ENCODE results near the gene SHD.

The SHD gene

GRCh38 chr19:4297901-4298809, 19.1 kb downstream of the SHD start:
- H2BK12ac ChIP-seq (ENCODE audit: low read length), result no peak overlapping the region
- peaks cover 0 to 7% of the 10 kb centered on the region in 2 donors for H3K4me1 ChIP-seq (ENCODE audit: control insufficient read depth in 2 of 2, insufficient read depth in 1 of 2, low read depth in 1 of 2, low read length in 2 of 2)
- H3K9me3 ChIP-seq (replicated peaks in 1 of 2; ENCODE audit: control insufficient read depth in 2 of 2, insufficient read depth in 1 of 2, low read depth in 1 of 2, low read length in 2 of 2), result no peaks in the 10 kb centered on the region
- no peak overlapping the region for H3K4me2 ChIP-seq (ENCODE audit: insufficient read depth, low read length, poor library complexity, severe bottlenecking)
- no peaks in the 10 kb centered on the region for H3K36me3 ChIP-seq (replicated peaks in 1 of 2; ENCODE audit: control insufficient read depth in 2 of 2, insufficient read depth in 2 of 2, low read length in 2 of 2)
- no peaks in the 10 kb centered on the region for H3K79me1 ChIP-seq (ENCODE audit: low read depth, low read length)
- H4K91ac ChIP-seq (ENCODE audit: low read depth, low read length, poor library complexity), result no peak overlapping the region
- no peak overlapping the region for H3K4me3 ChIP-seq (ENCODE audit: low read length in 2 of 2)
- DNase-seq (ENCODE audit: low spot score), result no peak
- H2BK15ac ChIP-seq (ENCODE audit: low read length), result peak overlapping the region; percentile 7
- no peaks in the 10 kb centered on the region for H3K27me3 ChIP-seq (ENCODE audit: control insufficient read depth in 3 of 3, insufficient read depth in 3 of 3, low read depth in 1 of 3, low read length in 3 of 3)
- no peak overlapping the region for H3K9ac ChIP-seq (ENCODE audit: low read depth, low read length, poor library complexity)
- H2AK5ac ChIP-seq (ENCODE audit: low read depth, low read length), result no peak overlapping the region
- H3K14ac ChIP-seq (ENCODE audit: low read length), result no peak overlapping the region
- H2BK5ac ChIP-seq (ENCODE audit: low read length), result no peak overlapping the region
- no peak overlapping the region for H3K27ac ChIP-seq (replicated peaks; ENCODE audit: low read length)
- H3K4ac ChIP-seq (ENCODE audit: low read length), result no peak overlapping the region
- WGBS, 2 donors (ENCODE audit: extremely low coverage in 2 of 2, insufficient read length in 2 of 2, insufficient replicate concordance in 1 of 2), result no CpG with 5 or more reads among the region's 27 CpGs
- no peak overlapping the region for H4K8ac ChIP-seq (ENCODE audit: low read depth, low read length)
- no peak overlapping the region for H2BK120ac ChIP-seq (ENCODE audit: low read depth, low read length)
- peak overlapping the region; percentile 84 for H3K18ac ChIP-seq (ENCODE audit: low read length)
- peak overlapping the region; percentile 94 for H3K23ac ChIP-seq (ENCODE audit: low read depth, low read length, poor library complexity)
- H2AFZ ChIP-seq (ENCODE audit: low read length), result no peak overlapping the region

DNA sequence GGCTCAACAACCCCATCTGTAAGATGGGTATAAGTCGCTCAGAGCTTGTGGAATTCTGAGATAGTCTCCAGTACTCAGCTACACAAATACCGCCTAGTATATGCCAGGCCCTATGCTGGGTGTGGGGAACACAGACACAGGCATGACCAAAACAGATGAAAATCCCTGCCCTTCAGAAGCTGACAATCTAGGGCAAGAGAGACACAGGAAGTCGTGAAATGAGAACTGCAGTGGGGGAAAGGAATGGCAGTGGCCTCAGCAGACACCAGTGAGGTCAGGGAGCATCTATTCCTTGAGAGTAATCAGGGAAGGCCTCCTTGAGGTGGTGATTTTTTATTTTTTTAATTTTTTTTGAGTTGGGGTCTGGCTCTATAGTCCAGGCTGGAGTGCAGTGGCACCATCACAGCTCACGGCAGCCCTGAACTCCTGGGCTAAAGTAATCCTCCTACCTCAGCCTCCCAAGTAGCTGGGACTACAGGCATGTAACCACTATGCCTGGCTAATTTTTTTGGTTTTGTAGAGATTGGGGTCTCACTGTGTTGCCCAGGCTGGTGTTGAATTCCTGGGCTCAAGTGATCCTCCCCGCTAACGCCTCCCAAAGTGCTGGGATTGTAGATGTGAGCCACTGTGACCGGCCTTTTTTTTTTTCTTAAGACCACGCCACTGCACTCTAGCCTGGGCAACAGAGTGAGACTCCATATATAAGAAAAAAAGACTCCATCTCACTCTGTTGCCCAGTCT, 19.9 kb downstream of the SHD start:
- Histone ChIP-seq H3K79me1 (ENCODE audit: low read depth, low read length) (no peaks in the 10 kb centered on the region), H3K14ac (ENCODE audit: low read length) (no peak overlapping the region), H2BK12ac (ENCODE audit: low read length) (no peak overlapping the region), H3K4me2 (ENCODE audit: insufficient read depth, low read length, poor library complexity, severe bottlenecking) (no peak overlapping the region), H3K23ac (ENCODE audit: low read depth, low read length, poor library complexity) (no peak overlapping the region), H2BK5ac (ENCODE audit: low read length) (no peak overlapping the region), H3K18ac (ENCODE audit: low read length) (no peak overlapping the region), H3K4ac (ENCODE audit: low read length) (no peak overlapping the region), H3K27me3 (ENCODE audit: control insufficient read depth in 3 of 3, insufficient read depth in 3 of 3, low read depth in 1 of 3, low read length in 3 of 3) (no peaks in the 10 kb centered on the region), H3K4me1 (ENCODE audit: control insufficient read depth in 2 of 2, insufficient read depth in 1 of 2, low read depth in 1 of 2, low read length in 2 of 2) (peaks cover 0 to 7% of the 10 kb centered on the region in 2 donors), H4K91ac (ENCODE audit: low read depth, low read length, poor library complexity) (no peak overlapping the region), H2AFZ (ENCODE audit: low read length) (no peak overlapping the region), H3K9ac (ENCODE audit: low read depth, low read length, poor library complexity) (no peak overlapping the region), H3K36me3 (replicated peaks in 1 of 2; ENCODE audit: control insufficient read depth in 2 of 2, insufficient read depth in 2 of 2, low read length in 2 of 2) (no peaks in the 10 kb centered on the region), H2BK15ac (ENCODE audit: low read length) (no peak overlapping the region), H2AK5ac (ENCODE audit: low read depth, low read length) (no peak overlapping the region), H2BK120ac (ENCODE audit: low read depth, low read length) (no peak overlapping the region), H3K4me3 (ENCODE audit: low read length in 2 of 2) (no peak overlapping the region), H3K27ac (replicated peaks; ENCODE audit: low read length) (no peak overlapping the region), H3K9me3 (replicated peaks in 1 of 2; ENCODE audit: control insufficient read depth in 2 of 2, insufficient read depth in 1 of 2, low read depth in 1 of 2, low read length in 2 of 2) (no peaks in the 10 kb centered on the region), H4K8ac (ENCODE audit: low read depth, low read length) (no peak overlapping the region)
- WGBS, 2 donors (ENCODE audit: extremely low coverage in 2 of 2, insufficient read length in 2 of 2, insufficient replicate concordance in 1 of 2), result no CpG with 5 or more reads among the region's 8 CpGs
- DNase-seq (ENCODE audit: low spot score), result no peak

DNA sequence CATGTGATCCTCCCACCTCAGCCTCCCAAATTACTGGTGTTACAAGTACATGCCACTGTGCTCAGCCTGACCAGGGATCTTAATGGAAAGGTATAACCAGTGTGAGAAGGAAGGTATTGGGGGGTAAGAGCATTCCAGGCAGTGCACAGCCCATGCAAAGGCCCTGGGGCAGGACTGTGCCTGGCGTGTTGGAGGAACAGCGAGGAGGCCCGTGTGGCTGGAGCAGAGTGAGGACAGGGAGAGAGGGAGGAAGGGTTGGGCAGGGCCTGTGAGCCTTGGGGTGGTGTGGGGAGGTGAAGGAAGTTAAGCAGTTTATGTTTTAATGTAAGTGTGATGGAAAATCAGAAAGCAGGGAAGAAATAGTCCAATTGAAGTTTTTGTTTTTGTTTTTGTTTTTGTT, 21.5 kb downstream of the SHD start:
- Histone ChIP-seq H3K9me3 (replicated peaks in 1 of 2; ENCODE audit: control insufficient read depth in 2 of 2, insufficient read depth in 1 of 2, low read depth in 1 of 2, low read length in 2 of 2) (no peaks in the 10 kb centered on the region), H3K4ac (ENCODE audit: low read length) (no peak overlapping the region), H3K14ac (ENCODE audit: low read length) (no peak overlapping the region), H3K9ac (ENCODE audit: low read depth, low read length, poor library complexity) (no peak overlapping the region), H2AK5ac (ENCODE audit: low read depth, low read length) (no peak overlapping the region), H2BK15ac (ENCODE audit: low read length) (no peak overlapping the region), H3K36me3 (replicated peaks in 1 of 2; ENCODE audit: control insufficient read depth in 2 of 2, insufficient read depth in 2 of 2, low read length in 2 of 2) (peaks cover 0 to under 1% of the 10 kb centered on the region in 2 donors), H3K4me1 (ENCODE audit: control insufficient read depth in 2 of 2, insufficient read depth in 1 of 2, low read depth in 1 of 2, low read length in 2 of 2) (peaks cover 5 to 7% of the 10 kb centered on the region in 2 donors), H3K18ac (ENCODE audit: low read length) (no peak overlapping the region), H2BK5ac (ENCODE audit: low read length) (no peak overlapping the region), H3K79me1 (ENCODE audit: low read depth, low read length) (peaks cover 4% of the 10 kb centered on the region), H4K91ac (ENCODE audit: low read depth, low read length, poor library complexity) (no peak overlapping the region), H2AFZ (ENCODE audit: low read length) (no peak overlapping the region), H3K23ac (ENCODE audit: low read depth, low read length, poor library complexity) (no peak overlapping the region), H2BK120ac (ENCODE audit: low read depth, low read length) (no peak overlapping the region), H3K4me2 (ENCODE audit: insufficient read depth, low read length, poor library complexity, severe bottlenecking) (no peak overlapping the region), H4K8ac (ENCODE audit: low read depth, low read length) (no peak overlapping the region), H3K27ac (replicated peaks; ENCODE audit: low read length) (no peak overlapping the region), H2BK12ac (ENCODE audit: low read length) (no peak overlapping the region), H3K27me3 (ENCODE audit: control insufficient read depth in 3 of 3, insufficient read depth in 3 of 3, low read depth in 1 of 3, low read length in 3 of 3) (no peaks in the 10 kb centered on the region), H3K4me3 (ENCODE audit: low read length in 2 of 2) (no peak overlapping the region)
- no CpG with 5 or more reads among the region's 3 CpGs for WGBS, 2 donors (ENCODE audit: extremely low coverage in 2 of 2, insufficient read length in 2 of 2, insufficient replicate concordance in 1 of 2)
- DNase-seq (ENCODE audit: low spot score), result no peak
